PC-9 (cell line): ENCODE measurements around the gene NFATC4. TPM values are rescaled to one million over a fixed set of nuclear protein-coding genes. Genes with fewer than 3 reads are reported as not detected.
A peak's percentile ranks its signal among the peaks of the same experiment; 100 is the strongest.

Source experiments
- BruUV-seq: library from RNA; stranded (reverse); fragments of 400-500 nt; replicated peaks from 2 replicates; lab custom pipeline; 2021; lab: Mats Ljungman, UMichigan
- CTCF ChIA-PET: fragments of 300-600 bp; sonication (Branson Sonifier 250); formaldehyde crosslinking; loops from one replicate; lab custom pipeline; 2022; ENCODE audit warnings: antibody characterized with exemption; lab: Charles Lee
- POLR2A ChIA-PET: fragments of 300-600 bp; sonication (Branson Sonifier 250); formaldehyde crosslinking; loops from one replicate; lab custom pipeline; 2022; ENCODE audit warnings: antibody characterized with exemption; ENCODE audit not compliant: unreplicated experiment; lab: Charles Lee
- DNase-seq, 2 experiments: peaks; one replicate each; pipeline versions ENCODE4 v3.0.0 to v3.0.0-alpha.2; 2015 to 2022; ENCODE audit warnings: mixed read lengths in 1 of 2
- H2AFZ ChIP-seq: fragments of 200-600 bp; sonication (generic); 2 replicates; pipeline ENCODE4 v1.8.1; 2017; ENCODE audit warnings: antibody characterized with exemption
- H3F3A ChIP-seq: fragments of 200-600 bp; sonication (generic); 2 replicates; pipeline ENCODE4 v1.8.1; 2017; ENCODE audit warnings: antibody characterized with exemption, mild to moderate bottlenecking, low read depth; ENCODE audit not compliant: insufficient read depth
- H3K27ac ChIP-seq: fragments of 200-600 bp; sonication (generic); 2 replicates; pipeline ENCODE4 v1.6.1; 2016; ENCODE audit warnings: mixed run types
- H3K27me3 ChIP-seq: fragments of 200-600 bp; sonication (generic); 2 replicates; pipeline ENCODE4 v1.6.1; 2016; ENCODE audit warnings: low read depth, mixed run types; ENCODE audit not compliant: insufficient read depth
- H3K36me3 ChIP-seq: fragments of 200-600 bp; sonication (generic); 2 replicates; pipeline ENCODE4 v1.6.1; 2016; ENCODE audit warnings: low read depth, mixed run types
- H3K4me1 ChIP-seq: fragments of 200-600 bp; sonication (generic); replicated peaks from 2 replicates; pipeline ENCODE4 v1.6.1; 2016; ENCODE audit warnings: mixed run types; ENCODE audit not compliant: insufficient read depth
- H3K4me2 ChIP-seq: fragments of 200-600 bp; sonication (generic); 2 replicates; pipeline ENCODE4 v1.6.1; 2017; ENCODE audit warnings: mixed run types
- H3K4me3 ChIP-seq: fragments of 200-600 bp; sonication (generic); 2 replicates; pipeline ENCODE4 v1.6.1; 2016; ENCODE audit warnings: mixed run types
- H3K79me2 ChIP-seq: fragments of 200-600 bp; sonication (generic); 2 replicates; pipeline ENCODE4 v1.6.1; 2017; ENCODE audit warnings: low read depth, mixed run types
- H3K9me2 ChIP-seq: fragments of 200-600 bp; sonication (generic); 2 replicates; pipeline ENCODE4 v1.8.1; 2017; ENCODE audit warnings: mild to moderate bottlenecking; ENCODE audit not compliant: insufficient read depth
- H3K9me3 ChIP-seq: fragments of 200-600 bp; sonication (generic); 2 replicates; pipeline ENCODE4 v1.8.1; 2016; ENCODE audit warnings: low read depth; ENCODE audit not compliant: insufficient read depth
- H4K20me1 ChIP-seq: fragments of 200-600 bp; sonication (generic); 2 replicates; pipeline ENCODE4 v1.8.1; 2017; ENCODE audit not compliant: insufficient read depth
- EZH2 ChIP-seq: fragments of 200-600 bp; sonication (generic); IDR thresholded peaks from 2 replicates; pipeline ENCODE4 v1.8.0; 2017; ENCODE audit warnings: antibody characterized with exemption, low read depth
- intact Hi-C: fragments of 100-400 bp; cut with micrococcal nuclease; formaldehyde crosslinking; loops from one replicate; pipeline ENCODE4 v1.10.0; 2022; ENCODE audit not compliant: unreplicated experiment
- total RNA-seq: library from RNA; stranded (reverse); gene quantifications from 2 replicates; pipeline ENCODE4 v1.2.3, GENCODE V29; 2021
- TF ChIP-seq, protein P1 (sequence below): fragments of 200-600 bp; sonication (generic); conservative IDR thresholded peaks from 2 replicates; pipeline ENCODE4 v1.6.1; 2017; ENCODE audit warnings: mixed run types, antibody characterized with exemption, mild to moderate bottlenecking, moderate library complexity

Gene NFATC4
- total RNA-seq, 1 experiment from 2014 or later = 48.3 TPM

DNA sequence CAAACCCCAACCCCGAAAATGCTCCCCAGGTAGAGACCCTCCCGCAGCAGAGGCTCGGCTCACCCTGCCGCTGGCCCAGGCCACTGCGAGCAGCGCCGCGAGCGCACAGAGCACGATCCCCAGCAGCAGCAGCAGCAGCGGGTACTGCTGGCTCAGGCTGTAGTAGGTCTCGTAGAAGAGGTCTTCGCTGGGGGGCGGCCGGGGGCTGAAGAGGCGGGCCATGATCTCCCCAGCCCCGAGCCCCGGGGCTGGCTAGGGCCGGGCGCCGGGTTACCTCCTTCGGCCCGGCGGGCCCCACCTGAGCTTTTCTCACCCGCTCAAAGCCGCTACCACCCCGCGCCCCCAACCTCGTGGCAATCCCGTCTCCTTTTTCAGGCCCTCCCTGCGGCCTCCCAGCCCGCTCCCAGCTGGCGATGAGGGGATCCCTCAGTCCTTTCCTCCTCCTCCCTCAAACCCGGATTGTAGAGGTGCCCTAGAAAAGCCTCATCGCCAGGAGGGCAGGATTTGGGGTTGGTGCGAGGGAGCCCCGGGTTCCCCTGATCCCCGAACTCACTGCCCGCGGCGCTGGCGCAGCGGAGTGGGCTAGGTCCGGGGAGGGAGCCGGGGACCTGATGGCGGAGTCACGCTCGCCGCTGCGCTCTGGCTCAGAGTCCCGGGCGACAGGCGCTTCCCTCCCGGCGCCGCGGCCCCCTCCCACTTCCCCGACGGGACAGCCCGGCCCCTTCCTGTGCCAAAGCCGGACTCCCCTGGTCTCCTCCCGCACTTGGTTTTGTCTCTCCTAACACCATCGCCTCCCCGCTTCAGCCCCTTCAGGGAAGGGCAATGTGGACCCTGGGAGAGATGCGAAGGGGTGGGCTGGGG, 33.3 kb upstream of the NFATC4 start, which contains the start of gene ADCY4:
Gene ADCY4, minus strand, starts transcription at position 641 of the 861 bp plus-strand sequence. Its CDS starts 419 bp downstream, at position 222.
- H3K4me3 ChIP-seq = no peak within 1 kb of the TSS
- no TSS peak for BruUV-seq
- no peaks in the 10 kb centered on the region for H3F3A ChIP-seq
- H3K4me2 ChIP-seq = peak within 1 kb of the TSS; percentile 64
- H3K27me3 ChIP-seq = no peaks in the 10 kb centered on the region
- H3K27ac ChIP-seq = no peak within 1 kb of the TSS
- H3K79me2 ChIP-seq = no peaks in the 10 kb centered on the region
- H3K36me3 ChIP-seq = no peaks in the 10 kb centered on the region
- H2AFZ ChIP-seq = 0 out of 2 replicates have a peak within 1 kb of the TSS, but pooled peaks have one; percentile 44
- TF ChIP-seq EZH2 = no peak
- TF ChIP-seq, protein P1, sequence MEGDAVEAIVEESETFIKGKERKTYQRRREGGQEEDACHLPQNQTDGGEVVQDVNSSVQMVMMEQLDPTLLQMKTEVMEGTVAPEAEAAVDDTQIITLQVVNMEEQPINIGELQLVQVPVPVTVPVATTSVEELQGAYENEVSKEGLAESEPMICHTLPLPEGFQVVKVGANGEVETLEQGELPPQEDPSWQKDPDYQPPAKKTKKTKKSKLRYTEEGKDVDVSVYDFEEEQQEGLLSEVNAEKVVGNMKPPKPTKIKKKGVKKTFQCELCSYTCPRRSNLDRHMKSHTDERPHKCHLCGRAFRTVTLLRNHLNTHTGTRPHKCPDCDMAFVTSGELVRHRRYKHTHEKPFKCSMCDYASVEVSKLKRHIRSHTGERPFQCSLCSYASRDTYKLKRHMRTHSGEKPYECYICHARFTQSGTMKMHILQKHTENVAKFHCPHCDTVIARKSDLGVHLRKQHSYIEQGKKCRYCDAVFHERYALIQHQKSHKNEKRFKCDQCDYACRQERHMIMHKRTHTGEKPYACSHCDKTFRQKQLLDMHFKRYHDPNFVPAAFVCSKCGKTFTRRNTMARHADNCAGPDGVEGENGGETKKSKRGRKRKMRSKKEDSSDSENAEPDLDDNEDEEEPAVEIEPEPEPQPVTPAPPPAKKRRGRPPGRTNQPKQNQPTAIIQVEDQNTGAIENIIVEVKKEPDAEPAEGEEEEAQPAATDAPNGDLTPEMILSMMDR = no peak
- peaks cover 3% of the 10 kb centered on the region; the same call in 1 of the 2 replicates for H3K4me1 ChIP-seq
- no peaks in the 10 kb centered on the region for H4K20me1 ChIP-seq
- H3K9me2 ChIP-seq = no peaks in the 10 kb centered on the region
- H3K9me3 ChIP-seq = no peaks in the 10 kb centered on the region
- intact Hi-C loops = loop anchor here (1.0 kb wide), 1 partner anchor 33 kb away; no protein-coding TSS in a partner anchor
- CTCF ChIA-PET = interaction anchor here (1.4 to 2.9 kb wide), 2 partner anchors 96 to 97 kb away, joined by 7 to 26 read pairs; partner anchors contain the start of gene KHNYN
- POLR2A ChIA-PET = no interaction called here
- no peak for DNase-seq

GRCh38 chr14:24335461-24336171, 32.4 kb upstream of the NFATC4 start:
- H3K4me1 ChIP-seq = peaks cover 3% of the 10 kb centered on the region; the same call in 1 of the 2 replicates
- no peak overlapping the region for H2AFZ ChIP-seq
- no peaks in the 10 kb centered on the region for H3K27me3 ChIP-seq
- ChIA-PET POLR2A (interaction anchor here (0.5 to 0.7 kb wide), 2 partner anchors 28 to 90 kb away, joined by 3 to 5 read pairs; partner anchors contain the start of gene CIDEB), CTCF (no interaction called here)
- no peaks in the 10 kb centered on the region for H3F3A ChIP-seq
- intact Hi-C loops = no loop called here
- TF ChIP-seq, protein P1 = no peak
- no peak for TF ChIP-seq EZH2
- H3K4me3 ChIP-seq = no peak overlapping the region
- H3K4me2 ChIP-seq = no peak overlapping the region
- H3K36me3 ChIP-seq = no peaks in the 10 kb centered on the region
- no peak overlapping the region for H3K27ac ChIP-seq
- no peaks in the 10 kb centered on the region for H3K9me3 ChIP-seq
- BruUV-seq = no TSS peak
- no peaks in the 10 kb centered on the region for H3K79me2 ChIP-seq
- DNase-seq = no peak
- no peaks in the 10 kb centered on the region for H4K20me1 ChIP-seq
- H3K9me2 ChIP-seq = no peaks in the 10 kb centered on the region

GRCh38 chr14:24337144-24337823, 30.7 kb upstream of the NFATC4 start:
- no peak overlapping the region for H3K4me3 ChIP-seq
- no peak for TF ChIP-seq EZH2
- TF ChIP-seq, protein P1 = no peak
- H2AFZ ChIP-seq = no peak overlapping the region
- peaks cover 3% of the 10 kb centered on the region; the same call in 1 of the 2 replicates for H3K4me1 ChIP-seq
- DNase-seq = no peak
- BruUV-seq = no TSS peak
- H3K27ac ChIP-seq = no peak overlapping the region
- no peak overlapping the region for H3K4me2 ChIP-seq
- CTCF ChIA-PET = no interaction called here
- no peaks in the 10 kb centered on the region for H3K79me2 ChIP-seq
- H3K9me2 ChIP-seq = no peaks in the 10 kb centered on the region
- POLR2A ChIA-PET = no interaction called here
- no peaks in the 10 kb centered on the region for H4K20me1 ChIP-seq
- no peaks in the 10 kb centered on the region for H3K27me3 ChIP-seq
- no peaks in the 10 kb centered on the region for H3K9me3 ChIP-seq
- intact Hi-C loops = no loop called here
- no peaks in the 10 kb centered on the region for H3K36me3 ChIP-seq
- no peaks in the 10 kb centered on the region for H3F3A ChIP-seq
